Measurements from ENCODE around the gene CDH6.

DNA sequence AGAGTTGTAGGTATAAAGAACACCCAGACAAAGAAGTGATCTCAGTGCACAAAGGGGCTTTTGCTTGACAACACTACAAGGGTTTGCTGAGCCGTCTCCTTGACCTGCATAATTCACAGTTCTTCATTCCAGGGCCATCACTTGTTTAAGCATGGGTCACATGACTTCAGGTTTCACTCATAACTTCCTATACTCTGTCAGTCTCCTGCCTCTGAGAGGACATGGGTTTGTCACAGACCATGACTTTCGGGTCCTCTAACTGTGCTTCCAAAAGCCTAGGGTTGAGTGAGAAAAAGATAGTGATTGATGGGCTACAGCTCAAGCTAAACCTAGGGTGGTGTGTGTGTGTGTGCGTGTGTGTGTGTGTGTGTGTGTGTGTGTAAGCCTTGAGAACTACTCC, 166.4 kb downstream of the CDH6 start:
- TF ChIP-seq, protein P1, sequence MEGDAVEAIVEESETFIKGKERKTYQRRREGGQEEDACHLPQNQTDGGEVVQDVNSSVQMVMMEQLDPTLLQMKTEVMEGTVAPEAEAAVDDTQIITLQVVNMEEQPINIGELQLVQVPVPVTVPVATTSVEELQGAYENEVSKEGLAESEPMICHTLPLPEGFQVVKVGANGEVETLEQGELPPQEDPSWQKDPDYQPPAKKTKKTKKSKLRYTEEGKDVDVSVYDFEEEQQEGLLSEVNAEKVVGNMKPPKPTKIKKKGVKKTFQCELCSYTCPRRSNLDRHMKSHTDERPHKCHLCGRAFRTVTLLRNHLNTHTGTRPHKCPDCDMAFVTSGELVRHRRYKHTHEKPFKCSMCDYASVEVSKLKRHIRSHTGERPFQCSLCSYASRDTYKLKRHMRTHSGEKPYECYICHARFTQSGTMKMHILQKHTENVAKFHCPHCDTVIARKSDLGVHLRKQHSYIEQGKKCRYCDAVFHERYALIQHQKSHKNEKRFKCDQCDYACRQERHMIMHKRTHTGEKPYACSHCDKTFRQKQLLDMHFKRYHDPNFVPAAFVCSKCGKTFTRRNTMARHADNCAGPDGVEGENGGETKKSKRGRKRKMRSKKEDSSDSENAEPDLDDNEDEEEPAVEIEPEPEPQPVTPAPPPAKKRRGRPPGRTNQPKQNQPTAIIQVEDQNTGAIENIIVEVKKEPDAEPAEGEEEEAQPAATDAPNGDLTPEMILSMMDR (IDR thresholded peaks at IDR 0.05; ENCODE audit: low read depth, low read length) = no peak
- TF ChIP-seq POLR2A (IDR thresholded peaks at IDR 0.05; ENCODE audit: extremely low read depth, insufficient read length) (no peak), MAX (IDR thresholded peaks at IDR 0.05; ENCODE audit: low read depth, low read length) (no peak)

All from NB4 (cell line).